SH-SY5Y (cell line): ENCODE data around the gene DSG4.

Experiments
- GATA2 ChIP-seq: IDR thresholded peaks from 2 replicates; pipeline ENCODE4 v1.6.1; 2011; ENCODE audit warnings: mild to moderate bottlenecking, low read depth, low read length
- GATA3 ChIP-seq: IDR thresholded peaks from 2 replicates; pipeline ENCODE4 v1.6.1; 2011; ENCODE audit warnings: low read depth, mild to moderate bottlenecking, low read length, moderate library complexity

Gene DSG4

GRCh38 chr18:31399306-31400032 is 22.9 kb downstream of the DSG4 start:
- TF ChIP-seq GATA2: no peak
- no peak for TF ChIP-seq GATA3

- TF ChIP-seq GATA2 (no peak), GATA3 (no peak)
These were observed 24.8 kb downstream of the DSG4 start for GRCh38 chr18:31401156-31402025.

GRCh38 chr18:31402026-31402373 is 25.4 kb downstream of the DSG4 start:
- TF ChIP-seq GATA2 (no peak), GATA3 (no peak)

- no peak for TF ChIP-seq GATA2
- no peak for TF ChIP-seq GATA3
These were observed 26.8 kb downstream of the DSG4 start for GRCh38 chr18:31403409-31403808.

GRCh38 chr18:31407649-31408048 is 31.1 kb downstream of the DSG4 start:
- TF ChIP-seq GATA2 (no peak), GATA3 (no peak)

GRCh38 chr18:31409276-31409675 is 32.7 kb downstream of the DSG4 start:
- no peak for TF ChIP-seq GATA2
- TF ChIP-seq GATA3: no peak

GRCh38 chr18:31410716-31411483 is 34.3 kb downstream of the DSG4 start:
- TF ChIP-seq GATA2 (no peak), GATA3 (no peak)

- TF ChIP-seq GATA3 (no peak), GATA2 (no peak)
These were observed 36.6 kb downstream of the DSG4 start for GRCh38 chr18:31413137-31413536.

GRCh38 chr18:31417850-31418249 is 41.3 kb downstream of the DSG4 start:
- TF ChIP-seq GATA3 (no peak), GATA2 (no peak)

GRCh38 chr18:31419457-31419932 is 42.9 kb downstream of the DSG4 start:
- TF ChIP-seq GATA2 (no peak), GATA3 (no peak)

GRCh38 chr18:31420032-31420431 is 43.5 kb downstream of the DSG4 start:
- no peak for TF ChIP-seq GATA3
- TF ChIP-seq GATA2: no peak

- TF ChIP-seq GATA3: no peak
- TF ChIP-seq GATA2: no peak
These were observed 43.9 kb downstream of the DSG4 start for GRCh38 chr18:31420524-31420923.

GRCh38 chr18:31424383-31424988 is 47.9 kb downstream of the DSG4 start:
- TF ChIP-seq GATA2 (no peak), GATA3 (no peak)

- no peak for TF ChIP-seq GATA3
These were observed 49.4 kb downstream of the DSG4 start for GRCh38 chr18:31426021-31426420.

GRCh38 chr18:31426871-31427406 is 50.4 kb downstream of the DSG4 start:
- TF ChIP-seq GATA2: no peak
- no peak for TF ChIP-seq GATA3
